Esophagus muscularis mucosa (tissue), 4 donors: Measurements from ENCODE around the gene ZC3H10. TPM values are rescaled to one million over a fixed set of nuclear protein-coding genes. Genes with fewer than 3 reads are reported as not detected.
A peak's percentile ranks its signal among the peaks of the same experiment; 100 is the strongest.

Experiments
- DNase-seq: peaks from one replicate; pipeline ENCODE4 v3.0.0-alpha.2; 2017; ENCODE audit errors: extremely low spot score
- H3K27ac ChIP-seq, 4 donors: fragments of 200-600 bp; sonication (generic); replicated peaks in 1 of 4; 1 replicate in 3 of 4; 2 replicates in 1 of 4; pipeline ENCODE4 v1.5.1; 2016 to 2019; ENCODE audit warnings: mild to moderate bottlenecking in 1 of 4
- H3K27me3 ChIP-seq, 4 donors: fragments of 200-600 bp; sonication (generic); one replicate each; pipeline versions ENCODE4 v1.5.1 to v1.6.0; 2016 to 2019
- H3K36me3 ChIP-seq, 4 donors: fragments of 200-600 bp; sonication (generic); one replicate each; pipeline ENCODE4 v1.5.1; 2016 to 2019
- H3K4me1 ChIP-seq, 4 donors: fragments of 200-600 bp; sonication (generic); one replicate each; pipeline ENCODE4 v1.5.1; 2016 to 2019
- H3K4me3 ChIP-seq, 4 donors: fragments of 200-600 bp; sonication (generic); 1 replicate in 2 of 4; 2 replicates in 2 of 4; pipeline ENCODE4 v1.5.1; 2016 to 2019; ENCODE audit warnings: mild to moderate bottlenecking in 4 of 4, moderate library complexity in 1 of 4
- H3K9me3 ChIP-seq, 4 donors: fragments of 200-600 bp; sonication (generic); 1 replicate in 3 of 4; 2 replicates in 1 of 4; pipeline ENCODE4 v1.5.1; 2016 to 2019
- EP300 ChIP-seq: sonication (generic); formaldehyde crosslinking; IDR thresholded peaks from one replicate; pipeline ENCODE4 v1.6.1; 2017; ENCODE audit warnings: antibody characterized with exemption
- POLR2A ChIP-seq: fragments of 450-650 bp; IDR thresholded peaks from one replicate; pipeline ENCODE4 v1.6.1; 2017; ENCODE audit warnings: antibody characterized with exemption, moderate library complexity, mild to moderate bottlenecking, low read depth
- POLR2AphosphoS5 ChIP-seq, 2 donors: sonication (generic); formaldehyde crosslinking; IDR thresholded peaks; one replicate each; pipeline ENCODE4 v1.6.1; 2017; ENCODE audit warnings: antibody characterized with exemption in 2 of 2
- WGBS: methylation state at CpG from one replicate; pipeline ENCODE4 v1.1.5; 2018; 5-methylcytosine and 5-hydroxymethylcytosine counted together
- intact Hi-C: fragments of 100-400 bp; cut with DNase I; formaldehyde crosslinking; loops from one replicate; pipeline ENCODE4 v1.15.1; 2023
- total RNA-seq, 4 donors: library from RNA; depleted of rRNA; stranded (reverse); fragments of >200 nt; gene quantifications; one replicate each; pipeline versions ENCODE4 v1.1.0 to v1.2.1, GENCODE V29; 2016
- TF ChIP-seq, protein P1 (sequence below), 3 experiments: fragments of 200-600 bp in 2 of 3; fragments of 450-650 bp in 1 of 3; sonication (generic) in 2 of 3; IDR thresholded peaks; one replicate each; pipeline ENCODE4 v1.5.1; 2017 to 2019; ENCODE audit warnings: antibody characterized with exemption in 3 of 3, mild to moderate bottlenecking in 2 of 3, moderate library complexity in 1 of 3

Gene ZC3H10
- total RNA-seq, 4 donors from 2014 or later: 5.0 to 7.9 (median 6.6) TPM

DNA sequence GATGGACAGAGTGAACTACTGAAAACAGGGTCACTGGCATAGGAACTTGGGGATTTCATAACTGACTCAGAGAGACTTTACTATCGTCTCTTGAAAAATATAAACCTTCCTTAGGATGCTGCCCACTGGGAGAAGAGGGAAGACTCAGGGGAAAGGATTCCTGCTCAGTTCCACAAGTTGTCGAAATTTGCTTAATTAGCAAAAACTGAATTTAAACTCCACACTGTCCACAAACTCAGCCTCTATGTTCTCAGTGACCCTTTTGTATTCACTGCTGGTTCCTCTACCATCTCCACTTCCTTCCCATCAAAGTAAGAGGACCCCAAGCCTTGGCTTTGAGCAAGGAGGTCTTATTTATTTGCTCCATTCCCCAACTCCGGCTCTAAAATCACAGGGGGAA is 27.2 kb downstream of the ZC3H10 start:
- Histone ChIP-seq H3K27ac (peak overlapping the region; percentile 29 to 62 (median 42)), H3K36me3 (peaks cover 36 to 57% (median 51%) of the 10 kb centered on the region in 4 donors), H3K9me3 (no peaks in the 10 kb centered on the region), H3K4me1 (peaks cover 23 to 44% (median 33%) of the 10 kb centered on the region in 4 donors), H3K4me3 (no peak overlapping the region), H3K27me3 (no peaks in the 10 kb centered on the region)
- TF ChIP-seq, protein P1, sequence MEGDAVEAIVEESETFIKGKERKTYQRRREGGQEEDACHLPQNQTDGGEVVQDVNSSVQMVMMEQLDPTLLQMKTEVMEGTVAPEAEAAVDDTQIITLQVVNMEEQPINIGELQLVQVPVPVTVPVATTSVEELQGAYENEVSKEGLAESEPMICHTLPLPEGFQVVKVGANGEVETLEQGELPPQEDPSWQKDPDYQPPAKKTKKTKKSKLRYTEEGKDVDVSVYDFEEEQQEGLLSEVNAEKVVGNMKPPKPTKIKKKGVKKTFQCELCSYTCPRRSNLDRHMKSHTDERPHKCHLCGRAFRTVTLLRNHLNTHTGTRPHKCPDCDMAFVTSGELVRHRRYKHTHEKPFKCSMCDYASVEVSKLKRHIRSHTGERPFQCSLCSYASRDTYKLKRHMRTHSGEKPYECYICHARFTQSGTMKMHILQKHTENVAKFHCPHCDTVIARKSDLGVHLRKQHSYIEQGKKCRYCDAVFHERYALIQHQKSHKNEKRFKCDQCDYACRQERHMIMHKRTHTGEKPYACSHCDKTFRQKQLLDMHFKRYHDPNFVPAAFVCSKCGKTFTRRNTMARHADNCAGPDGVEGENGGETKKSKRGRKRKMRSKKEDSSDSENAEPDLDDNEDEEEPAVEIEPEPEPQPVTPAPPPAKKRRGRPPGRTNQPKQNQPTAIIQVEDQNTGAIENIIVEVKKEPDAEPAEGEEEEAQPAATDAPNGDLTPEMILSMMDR (IDR thresholded peaks at IDR 0.05): no peak
- no peak for TF ChIP-seq EP300
- TF ChIP-seq POLR2A: no peak
- no peak for TF ChIP-seq POLR2AphosphoS5 (IDR thresholded peaks at IDR 0.05)
- no peak for DNase-seq
- intact Hi-C loops: no loop called here
- 82% methylated on average over 3 of the region's 3 CpGs for WGBS

GRCh38 chr12:56146492-56147460 is 28.7 kb downstream of the ZC3H10 start:
- 51% methylated on average over 13 of the region's 13 CpGs for WGBS
- intact Hi-C loops: no loop called here
- no peak for DNase-seq
- TF ChIP-seq POLR2AphosphoS5 (IDR thresholded peaks at IDR 0.05) (peak in 1 of 2 donors; percentile 39), EP300 (no peak)
- TF ChIP-seq, protein P1 (IDR thresholded peaks at IDR 0.05): no peak
- no peak overlapping the region for H3K4me3 ChIP-seq
- no peaks in the 10 kb centered on the region for H3K9me3 ChIP-seq
- peak overlapping the region; percentile 36 to 73 (median 54) for H3K27ac ChIP-seq
- H3K4me1 ChIP-seq: peaks cover 36 to 58% (median 40%) of the 10 kb centered on the region in 4 donors
- H3K27me3 ChIP-seq: no peaks in the 10 kb centered on the region
- peaks cover 28 to 42% (median 35%) of the 10 kb centered on the region in 4 donors for H3K36me3 ChIP-seq

DNA sequence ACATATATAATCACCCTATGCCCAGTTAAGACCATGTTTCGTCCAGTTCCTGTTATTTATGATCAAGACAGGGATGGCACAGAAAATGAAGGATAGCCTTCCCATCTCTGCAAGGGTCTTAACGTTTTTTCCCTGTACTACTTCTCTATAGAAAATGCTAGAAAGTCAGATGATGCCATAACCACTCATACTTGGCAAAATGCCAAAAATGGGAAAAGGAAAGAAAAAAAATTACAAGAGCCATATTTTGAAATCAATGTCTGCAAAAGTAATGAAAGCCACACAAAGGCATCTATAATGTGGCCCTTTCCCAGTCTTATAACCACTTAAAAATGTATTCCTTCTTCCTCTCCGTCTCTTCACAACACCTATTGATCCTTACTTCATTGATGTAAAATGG is 32.5 kb downstream of the ZC3H10 start:
- H3K4me3 ChIP-seq: no peak overlapping the region
- peaks cover 29 to 48% (median 42%) of the 10 kb centered on the region in 4 donors for H3K4me1 ChIP-seq
- DNase-seq: no peak
- H3K36me3 ChIP-seq: peaks cover 0 to 5% (median 0%) of the 10 kb centered on the region in 4 donors
- H3K27ac ChIP-seq: no peak overlapping the region
- WGBS: 56% methylated on average over 3 of the region's 3 CpGs
- no peaks in the 10 kb centered on the region for H3K27me3 ChIP-seq
- no peaks in the 10 kb centered on the region for H3K9me3 ChIP-seq
- peak in 1 of 2 donors; percentile 38 for TF ChIP-seq POLR2AphosphoS5 (IDR thresholded peaks at IDR 0.05)
- TF ChIP-seq, protein P1 (IDR thresholded peaks at IDR 0.05): no peak
- intact Hi-C loops: no loop called here

GRCh38 chr12:56151672-56152131 is 33.6 kb downstream of the ZC3H10 start:
- Histone ChIP-seq H3K9me3 (no peaks in the 10 kb centered on the region), H3K4me1 (peaks cover 23 to 44% (median 40%) of the 10 kb centered on the region in 4 donors), H3K27ac (peak overlapping the region; percentile 89 to 95 (median 94)), H3K27me3 (no peaks in the 10 kb centered on the region), H3K36me3 (peaks cover 0 to 4% (median 0%) of the 10 kb centered on the region in 4 donors), H3K4me3 (peak overlapping the region; percentile 67 to 77 (median 70))
- WGBS: 27% methylated on average over 7 of the region's 12 CpGs
- intact Hi-C loops: no loop called here
- no peak for DNase-seq
- no peak for TF ChIP-seq EP300
- TF ChIP-seq, protein P1 (IDR thresholded peaks at IDR 0.05): peak; percentile 3 to 37 (median 30)
